Brain pericyte (primary cell): ENCODE results near the gene CIDEC.

Source experiments
- DNase-seq: peaks from one replicate; pipeline ENCODE4 v3.0.0-alpha.2; 2012; ENCODE audit warnings: low read depth, low spot score

The CIDEC gene

DNA sequence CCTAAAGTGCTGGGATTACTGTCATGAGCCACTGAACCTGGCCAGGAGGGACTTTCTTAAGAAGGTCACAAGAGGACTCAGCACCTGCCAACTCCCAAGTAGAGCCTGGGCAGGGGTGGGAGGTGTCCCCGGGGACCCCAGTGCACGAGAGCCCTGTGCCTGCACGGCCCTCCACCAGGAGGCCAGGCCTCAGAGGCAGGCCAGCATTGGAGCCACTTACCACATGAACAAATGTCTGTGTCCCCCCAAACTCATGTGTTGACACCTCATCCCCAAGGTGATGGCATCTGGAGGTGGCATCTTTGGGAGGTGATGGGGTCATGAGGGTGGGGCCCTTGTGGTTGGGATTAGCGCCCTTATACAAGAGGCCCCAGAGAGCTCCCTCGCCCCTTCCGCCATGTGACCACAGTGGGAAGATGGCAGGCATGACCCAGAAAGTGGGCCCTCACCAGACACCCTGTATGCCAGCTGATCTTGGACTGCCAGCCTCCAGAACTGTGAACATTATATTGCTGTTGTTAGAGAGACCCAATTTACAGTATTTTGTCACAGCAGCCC, 33.0 kb downstream of the CIDEC start:
- DNase-seq = no peak

DNA sequence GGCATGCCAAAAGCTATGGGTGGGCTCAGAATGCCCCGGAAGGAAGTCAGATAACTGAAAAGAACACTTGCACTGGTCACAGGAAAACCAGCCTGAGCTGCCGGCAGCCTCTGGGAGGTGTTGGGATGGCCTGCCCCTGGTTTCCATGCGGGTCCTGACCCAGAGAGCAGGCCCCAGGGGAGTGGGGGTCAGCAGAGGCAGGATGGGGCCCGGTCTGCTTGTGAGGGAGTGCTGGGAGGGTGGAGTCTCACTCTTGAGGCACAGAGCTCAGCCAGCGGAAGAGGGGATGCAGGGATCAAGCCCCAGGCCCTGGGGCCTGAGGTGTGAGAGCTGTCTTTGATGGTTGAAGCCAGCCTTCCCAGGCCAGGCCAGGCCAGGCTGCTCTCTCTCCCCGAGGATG, 33.8 kb downstream of the CIDEC start:
- no peak for DNase-seq

DNA sequence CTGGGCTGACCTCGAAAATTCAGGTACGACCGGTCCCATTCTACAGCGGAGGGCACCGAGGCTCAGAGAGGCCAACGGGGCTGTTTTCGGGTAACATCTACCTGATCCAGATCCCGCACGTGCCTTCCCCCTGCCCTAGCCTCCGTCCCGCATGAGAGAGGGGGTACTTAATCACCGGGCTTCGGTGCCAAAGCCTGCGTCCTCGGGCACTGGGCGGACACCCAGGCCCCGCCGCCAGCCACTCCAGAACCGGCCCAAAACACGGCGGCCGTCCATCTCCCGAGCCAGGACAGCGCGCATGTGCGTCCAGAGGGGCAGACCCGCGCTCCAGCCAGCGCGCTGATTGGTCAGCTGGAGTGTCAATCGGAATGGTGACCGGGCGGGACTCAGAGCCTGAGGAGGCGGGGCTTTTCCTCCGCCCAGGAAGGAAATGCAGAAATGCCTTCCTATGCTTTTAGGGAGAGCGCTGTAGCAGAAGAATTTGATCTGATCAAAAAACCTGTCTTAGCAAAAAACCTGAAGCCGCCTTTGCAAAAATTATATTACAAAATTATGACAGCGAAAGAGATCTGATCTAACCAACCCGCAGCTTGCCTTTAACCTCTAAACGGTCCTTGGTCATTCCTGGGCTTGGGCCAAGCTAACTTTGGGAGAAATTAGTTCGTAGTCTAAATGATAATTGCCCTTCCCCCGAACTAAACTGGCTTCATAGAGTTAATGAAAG, 36.2 kb downstream of the CIDEC start, which contains the start of gene RPUSD3:
RPUSD3 (minus strand) TSS at position 294 of the 724 bp plus-strand sequence; CDS start at position 276, 18 bp downstream.
- peak; percentile 88 for DNase-seq

DNA sequence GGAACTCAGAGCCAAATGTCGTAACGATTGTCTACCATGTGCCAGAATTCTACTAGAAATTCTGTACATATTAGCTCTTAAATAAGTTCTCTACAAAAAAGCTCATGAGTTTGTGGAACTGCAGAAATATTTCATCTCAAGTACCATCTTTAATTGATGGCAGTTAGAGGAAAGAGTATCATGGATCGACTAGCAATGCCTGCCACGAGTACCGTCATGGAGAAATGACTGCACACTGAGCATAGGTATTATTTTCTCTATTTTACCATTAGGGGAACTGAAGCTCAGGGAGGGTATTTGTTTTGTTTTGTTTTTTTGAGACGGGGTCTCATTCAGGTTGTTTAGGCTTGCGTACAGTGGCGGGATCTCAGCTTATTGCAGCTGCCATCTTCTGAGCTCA, 39.0 kb downstream of the CIDEC start:
- DNase-seq = no peak

DNA sequence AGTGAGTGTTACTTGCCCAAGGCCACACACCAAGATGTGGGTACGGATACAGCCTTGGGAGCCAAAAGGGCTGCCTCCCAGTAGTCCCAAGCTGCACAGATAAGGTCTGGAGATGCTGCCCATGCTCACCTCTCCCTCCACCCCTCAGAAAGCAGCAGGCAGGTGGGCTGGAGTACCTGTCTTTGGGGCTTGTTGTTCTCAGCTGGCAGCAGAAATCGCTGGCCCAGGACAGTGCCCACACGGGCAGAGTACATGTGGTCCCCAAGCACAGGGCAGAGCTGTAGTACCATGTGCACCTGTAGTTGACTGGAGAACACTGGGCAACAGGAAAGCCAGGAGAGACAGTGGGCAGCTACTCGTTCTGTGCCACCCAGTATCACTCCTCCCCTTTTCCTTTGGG, 41.2 kb downstream of the CIDEC start:
- no peak for DNase-seq

DNA sequence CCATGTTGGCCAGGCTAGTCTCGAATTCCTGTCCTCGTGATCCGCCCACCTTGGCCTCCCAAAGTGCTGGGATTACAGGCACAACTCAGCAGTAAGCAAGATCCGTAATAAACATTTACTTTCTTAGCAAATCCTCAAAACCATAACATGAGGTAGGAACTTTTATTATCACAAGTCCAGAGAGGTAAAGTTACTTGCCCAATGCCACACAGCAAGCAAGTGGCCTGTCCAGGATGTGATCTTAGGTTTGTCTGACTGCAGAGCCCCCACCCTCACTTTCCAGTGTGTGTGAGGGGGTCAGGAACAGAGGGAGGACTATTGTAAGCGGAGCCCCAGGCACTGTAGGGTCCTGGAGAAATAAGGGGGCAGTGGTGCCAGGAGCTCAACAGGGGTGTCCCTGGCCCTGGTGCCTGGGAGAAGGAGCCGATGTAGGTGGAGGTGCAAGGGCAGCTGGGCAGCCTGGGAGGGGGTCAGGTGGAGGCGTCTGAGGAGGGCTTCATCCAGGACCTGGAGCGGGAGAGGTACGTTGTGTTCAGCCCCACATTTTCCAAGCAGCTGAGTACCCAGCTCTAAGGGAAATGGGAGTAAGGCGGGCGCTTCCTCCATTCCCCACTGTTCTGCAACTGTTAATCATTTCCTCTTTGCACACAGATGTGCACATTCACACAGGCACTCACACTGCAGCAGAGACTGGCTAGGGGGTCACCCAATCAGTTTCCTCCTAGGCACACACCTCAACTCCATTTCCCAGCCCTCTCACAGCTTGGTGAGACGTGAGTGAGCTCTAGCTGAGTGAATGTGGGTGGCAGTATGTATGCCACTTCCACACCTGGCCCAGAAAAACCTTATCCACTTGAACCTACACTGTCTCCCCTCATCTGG, 42.1 kb downstream of the CIDEC start:
- no peak for DNase-seq

DNA sequence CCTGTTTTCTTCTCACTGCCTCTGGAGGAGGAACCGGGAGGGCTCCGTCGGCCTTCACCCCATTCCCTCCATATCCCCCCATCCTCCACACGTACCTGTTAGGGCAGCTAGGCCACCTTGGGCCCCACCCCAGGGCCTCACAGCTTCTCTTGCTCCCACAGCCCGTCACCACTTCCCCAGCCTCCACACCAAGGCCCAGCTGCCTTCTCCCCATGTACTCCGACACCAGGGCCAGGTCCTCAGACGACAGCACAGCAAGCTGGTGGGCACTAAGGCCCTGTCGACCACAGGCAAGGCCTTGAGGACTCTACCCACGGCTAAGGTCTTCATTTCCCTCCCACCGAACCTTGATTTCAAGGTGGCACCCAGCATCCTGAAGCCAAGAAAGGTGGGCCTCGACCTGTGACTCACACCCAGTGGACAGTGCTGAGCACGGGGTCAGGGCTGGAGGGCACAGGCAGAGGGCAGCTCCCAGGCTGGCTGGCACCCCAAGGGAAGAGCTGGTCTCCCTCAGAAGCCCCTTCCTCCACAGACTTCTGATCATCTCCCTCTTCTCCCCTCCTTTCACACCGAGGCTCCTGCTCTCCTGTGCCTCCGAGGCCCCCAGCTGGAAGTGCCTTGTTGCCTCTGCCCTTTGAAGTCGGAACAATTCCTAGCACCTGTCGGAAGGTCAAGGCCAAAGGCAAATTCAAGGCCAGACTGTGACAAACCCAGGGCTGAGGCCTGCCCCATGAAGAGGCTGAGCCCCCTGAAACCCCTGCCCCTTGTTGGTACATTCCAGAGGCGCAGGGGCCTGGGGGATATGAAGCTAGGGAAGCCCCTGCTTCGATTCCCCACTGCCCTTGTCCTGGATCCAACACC, 45.3 kb downstream of the CIDEC start:
- no peak for DNase-seq

DNA sequence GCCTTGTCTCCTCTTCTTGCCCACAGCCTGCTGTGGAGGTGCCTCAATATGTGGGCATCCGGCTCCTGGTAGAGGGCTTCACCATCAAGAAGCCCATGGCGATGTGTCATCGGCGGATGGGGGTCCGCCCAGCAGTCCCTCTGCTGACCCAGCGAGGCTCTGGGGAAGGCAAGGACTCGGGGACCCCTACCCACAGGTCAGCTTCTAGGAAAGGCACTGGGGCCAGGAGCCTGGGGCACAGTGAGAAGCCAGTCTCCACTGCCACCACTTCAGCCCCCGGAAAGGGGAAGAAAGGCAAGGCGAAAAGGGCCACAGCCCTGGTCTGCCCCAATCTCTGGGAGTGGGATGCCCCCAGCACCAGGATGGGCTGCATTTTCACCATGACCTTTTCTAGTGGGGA, 47.0 kb downstream of the CIDEC start:
- DNase-seq = no peak

DNA sequence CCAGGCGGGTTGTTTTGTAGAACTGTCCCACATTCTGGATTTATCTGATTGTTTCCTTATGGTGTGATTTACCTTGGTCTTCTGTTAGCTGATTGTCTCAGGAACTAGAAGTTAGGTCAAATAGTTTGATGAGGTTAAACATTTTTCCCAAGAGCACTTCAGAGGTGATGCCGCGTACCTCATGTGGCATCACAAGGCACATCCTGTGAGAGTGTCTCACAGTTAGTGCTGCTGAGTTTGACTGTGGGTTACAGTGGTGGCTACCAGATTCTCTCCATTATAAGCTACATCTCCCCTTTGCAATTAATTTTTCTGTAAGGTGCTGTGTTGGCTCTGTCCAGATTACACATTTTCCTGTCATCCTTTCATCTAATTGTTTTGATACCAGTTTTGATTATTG, 48.8 kb downstream of the CIDEC start:
- no peak for DNase-seq

DNA sequence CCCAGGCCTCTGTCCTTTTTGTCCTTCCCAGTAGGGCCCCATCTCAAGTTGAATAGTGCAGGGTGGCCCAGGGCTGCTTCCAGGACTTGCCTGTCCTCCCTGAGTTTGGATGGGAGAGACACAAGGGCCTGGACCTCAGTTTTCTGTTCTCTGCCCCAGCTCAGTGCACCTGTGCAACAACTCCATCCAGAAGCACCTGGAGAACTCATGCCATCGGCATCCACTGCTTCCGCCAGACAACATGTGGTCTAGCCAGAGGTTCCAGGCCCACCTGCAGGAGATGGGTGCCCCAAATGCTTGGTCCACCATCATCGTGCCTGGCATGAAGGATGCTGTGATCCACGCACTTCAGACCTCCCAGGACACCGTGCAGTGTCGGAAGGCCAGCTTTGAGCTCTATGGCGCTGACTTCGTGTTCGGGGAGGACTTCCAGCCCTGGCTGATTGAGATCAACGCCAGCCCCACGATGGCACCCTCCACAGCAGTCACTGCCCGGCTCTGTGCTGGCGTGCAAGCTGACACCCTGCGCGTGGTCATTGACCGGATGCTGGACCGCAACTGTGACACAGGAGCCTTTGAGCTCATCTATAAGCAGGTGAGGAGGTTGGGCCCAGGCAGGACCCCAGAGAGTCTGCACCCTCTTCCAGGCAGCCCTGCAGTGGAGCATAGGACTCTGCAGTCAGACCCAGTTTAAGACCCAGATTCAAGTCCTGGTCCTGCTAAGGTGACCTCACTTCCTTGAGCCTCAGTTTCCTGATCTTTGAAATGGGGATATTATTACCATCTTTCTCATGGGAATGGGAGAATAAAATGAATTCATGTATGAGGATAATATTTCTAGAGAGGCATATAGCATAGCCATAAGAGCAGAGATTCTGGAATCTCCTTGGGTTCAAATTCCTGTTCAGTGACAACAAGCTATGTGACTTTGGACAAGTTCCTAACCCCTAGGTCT, 51.0 kb downstream of the CIDEC start:
- no peak for DNase-seq

DNA sequence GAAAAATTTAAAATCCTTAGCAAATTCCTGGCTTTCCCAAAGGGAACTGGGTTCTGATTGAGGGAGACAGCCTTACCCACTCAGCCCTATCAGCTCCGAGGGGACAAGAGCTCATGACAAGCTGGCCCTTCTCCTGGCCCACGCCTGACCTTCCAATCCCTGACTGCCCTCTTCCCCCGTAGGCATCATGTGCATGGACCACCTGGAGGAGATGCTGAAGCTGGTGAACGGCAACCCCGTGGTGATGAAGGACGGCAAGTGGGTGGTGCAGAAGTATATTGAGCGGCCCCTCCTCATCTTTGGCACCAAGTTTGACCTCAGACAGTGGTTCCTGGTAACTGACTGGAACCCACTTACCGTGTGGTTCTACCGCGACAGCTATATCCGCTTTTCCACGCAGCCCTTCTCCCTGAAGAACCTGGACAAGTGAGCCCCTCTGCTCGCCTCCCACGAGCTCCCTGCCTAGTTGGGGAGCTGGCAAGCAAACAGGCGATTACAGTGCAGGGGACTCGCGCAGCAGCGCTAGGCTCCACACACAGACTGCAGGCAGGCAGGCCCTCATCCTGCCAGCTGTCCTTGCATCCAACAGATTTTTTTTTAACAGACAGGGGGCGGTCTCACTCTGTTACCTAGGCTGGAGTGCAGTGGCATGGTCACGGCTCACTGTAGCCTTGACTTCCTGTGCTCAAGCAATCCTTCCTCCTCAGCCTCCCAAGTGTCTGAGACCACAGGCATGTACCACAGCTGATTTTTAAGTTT, 53.1 kb downstream of the CIDEC start:
- DNase-seq = no peak

DNA sequence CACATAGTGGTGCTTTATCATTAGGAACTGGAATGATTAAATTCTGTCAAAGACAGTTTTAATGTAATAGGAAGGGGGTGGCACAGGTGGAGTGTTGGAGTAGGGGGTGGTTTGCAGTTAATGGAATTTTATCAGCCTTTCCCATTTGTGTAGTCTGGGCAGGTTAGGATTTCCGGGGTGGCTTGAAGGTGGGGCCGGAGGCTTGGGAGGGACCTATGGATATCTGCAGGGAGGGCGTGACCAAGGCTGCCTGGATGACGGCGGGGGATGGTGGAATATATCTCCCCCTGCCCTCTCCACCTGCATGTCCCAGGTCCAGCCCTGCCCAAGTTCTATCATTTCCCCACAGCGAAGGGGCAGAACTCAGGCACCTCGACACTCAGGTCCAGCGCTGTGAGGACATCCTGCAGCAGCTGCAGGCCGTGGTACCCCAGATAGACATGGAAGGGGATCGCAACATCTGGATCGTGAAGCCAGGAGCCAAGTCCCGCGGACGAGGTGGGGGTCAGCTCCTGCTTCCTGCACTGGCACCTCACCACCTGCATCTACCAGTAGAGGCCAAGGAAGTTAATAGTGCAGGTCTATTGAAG, 54.5 kb downstream of the CIDEC start:
- DNase-seq = no peak

DNA sequence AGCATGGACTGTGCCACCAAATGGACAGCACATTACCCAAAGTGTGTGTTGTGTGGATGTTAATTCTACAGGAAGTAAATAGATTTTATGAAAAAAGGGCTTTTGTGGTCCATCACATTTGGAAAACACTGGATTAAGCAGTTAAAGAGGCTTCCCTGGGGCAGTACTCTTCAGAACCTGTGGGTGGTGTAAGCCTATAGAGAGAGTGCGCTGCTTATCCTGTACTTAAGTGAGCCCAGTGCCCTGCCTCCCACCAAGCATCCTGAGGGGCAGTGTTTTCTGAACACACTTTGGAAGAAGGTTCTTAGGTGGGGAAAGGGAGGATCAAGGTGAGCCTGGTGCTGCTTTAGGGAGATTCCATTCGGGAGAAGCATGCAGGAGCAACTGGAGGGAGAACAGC, 59.1 kb downstream of the CIDEC start:
- DNase-seq = no peak

DNA sequence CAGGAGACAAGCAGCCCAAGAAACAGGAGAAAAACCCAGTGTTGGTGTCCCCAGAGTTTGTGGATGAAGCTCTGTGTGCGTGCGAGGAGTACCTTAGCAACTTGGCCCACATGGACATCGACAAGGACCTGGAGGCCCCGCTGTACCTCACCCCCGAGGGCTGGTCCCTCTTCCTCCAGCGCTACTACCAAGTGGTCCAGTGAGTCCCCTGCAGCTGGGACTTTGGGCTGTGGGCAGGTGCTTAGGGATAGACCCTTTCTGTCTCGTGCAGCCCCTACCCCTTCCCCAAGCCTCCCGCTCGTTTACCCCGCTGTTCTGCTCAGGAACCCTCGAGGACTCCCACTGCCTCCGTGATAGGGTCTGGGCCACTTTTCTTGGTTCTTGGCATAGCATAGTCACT, 59.5 kb downstream of the CIDEC start:
- no peak for DNase-seq

DNA sequence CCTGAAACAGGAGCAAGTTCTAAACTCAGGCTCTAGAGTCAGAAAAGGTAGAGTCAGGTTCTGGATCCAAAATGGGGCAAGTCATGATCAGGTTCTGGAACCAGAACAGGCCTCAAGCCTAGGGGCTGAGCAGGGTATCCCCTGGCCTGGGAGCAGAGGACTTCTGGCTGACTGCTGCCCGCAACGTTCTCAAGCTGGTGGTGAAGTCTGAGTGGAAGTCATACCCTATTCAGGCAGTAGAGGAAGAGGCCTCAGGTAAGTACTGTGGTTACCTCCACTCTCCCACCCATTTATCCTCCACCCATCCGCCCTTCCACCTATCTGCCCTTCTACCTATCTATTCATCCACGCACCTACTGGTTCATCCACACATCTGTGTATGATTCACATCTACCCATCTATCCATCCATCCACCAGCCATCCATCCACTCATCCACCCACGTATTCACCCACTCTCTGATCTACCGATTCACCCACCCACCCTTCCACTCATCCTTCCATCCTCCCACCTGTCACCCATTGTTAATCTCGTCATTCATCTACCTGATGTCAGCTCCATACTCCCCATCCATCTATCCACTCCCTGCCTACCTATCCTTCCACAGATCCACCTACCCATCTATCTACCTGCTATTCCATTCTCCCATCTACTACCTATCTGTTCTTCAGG, 61.3 kb downstream of the CIDEC start:
- no peak for DNase-seq

DNA sequence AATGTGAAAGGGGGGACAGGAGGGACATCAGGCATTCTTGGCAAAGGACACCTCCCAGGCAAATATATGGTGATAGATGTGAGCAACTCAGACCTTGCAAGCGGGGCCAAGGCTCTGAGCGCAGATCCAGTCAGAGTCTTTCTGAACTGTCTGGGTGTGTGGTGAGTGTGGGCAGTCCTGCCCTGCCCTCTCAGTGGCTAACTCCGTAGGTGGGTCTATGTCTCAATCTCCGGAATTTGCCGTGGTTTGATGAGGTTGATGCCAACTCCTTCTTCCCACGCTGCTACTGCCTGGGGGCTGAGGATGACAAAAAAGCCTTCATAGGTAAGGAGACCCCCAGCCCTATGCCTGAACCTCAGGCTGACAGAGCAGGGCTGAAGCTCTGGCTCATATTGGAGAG, 62.6 kb downstream of the CIDEC start:
- DNase-seq = no peak
